Measurements from ENCODE around the gene ANK2.

DNA sequence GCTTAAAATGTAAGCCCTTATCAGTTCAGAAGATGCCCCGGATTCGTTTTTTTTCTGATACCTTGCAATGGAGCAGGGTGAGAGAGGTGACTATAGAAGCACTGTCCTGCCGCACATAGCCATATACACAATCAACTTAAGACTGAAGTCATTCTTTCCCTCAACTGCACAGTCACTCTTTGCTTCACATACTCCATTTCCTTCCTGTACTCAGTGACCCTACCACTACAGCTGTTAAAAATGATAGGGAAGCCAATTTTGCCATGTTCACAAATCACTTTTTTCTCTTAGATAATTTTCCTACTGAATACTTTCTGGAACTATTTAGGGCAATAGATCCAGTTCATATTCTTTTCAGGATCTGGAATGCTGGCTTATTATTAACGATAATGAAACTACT lies 300.0 kb downstream of the ANK2 start:
- TF ChIP-seq SP1 (IDR thresholded peaks at IDR 0.05; ENCODE audit: low read depth), result no peak
- TF ChIP-seq RAD21 (IDR thresholded peaks at IDR 0.05; ENCODE audit: low read depth), result no peak
- TF ChIP-seq REST (IDR thresholded peaks at IDR 0.05; ENCODE audit: low read depth), result no peak
- TF ChIP-seq ELF1 (IDR thresholded peaks at IDR 0.05; ENCODE audit: borderline replicate concordance, low read depth), result no peak
